AG04449 (cell line): ENCODE measurements around the gene MS4A12.
"Not testable (repeated sequence)": the region's sequence is repeated elsewhere in the genome, so short reads cannot be mapped to it uniquely, and the experiment has no call there.

Experiments used
- CTCF ChIA-PET: fragments of 350-600 bp; formaldehyde crosslinking; extraction: SDS; loops from one replicate; lab custom pipeline; 2021; ENCODE audit warnings: antibody characterized with exemption; lab: Yijun Ruan, JAX
- POLR2A ChIA-PET: fragments of 400-600, 350-600 bp; formaldehyde crosslinking; extraction: SDS; loops from one replicate; lab custom pipeline; 2020; ENCODE audit warnings: antibody characterized with exemption, inconsistent platforms; lab: Yijun Ruan, JAX
- DNase-seq: peaks from one replicate; pipeline ENCODE4 v3.0.0-alpha.2; 2010; ENCODE audit warnings: low read depth, low spot score
- H3K4me3 ChIP-seq: 2 replicates; pipeline ENCODE4 v1.5.1; 2011; ENCODE audit warnings: low read depth, mild to moderate bottlenecking, control low read depth, low read length
- TF ChIP-seq, protein P1 (sequence below): IDR thresholded peaks from one replicate; pipeline ENCODE4 v1.5.1; 2011; ENCODE audit warnings: mild to moderate bottlenecking, moderate library complexity, low read length, control low read depth, inconsistent platforms; ENCODE audit not compliant: insufficient read depth; ENCODE audit errors: missing control alignments

The MS4A12 gene

DNA sequence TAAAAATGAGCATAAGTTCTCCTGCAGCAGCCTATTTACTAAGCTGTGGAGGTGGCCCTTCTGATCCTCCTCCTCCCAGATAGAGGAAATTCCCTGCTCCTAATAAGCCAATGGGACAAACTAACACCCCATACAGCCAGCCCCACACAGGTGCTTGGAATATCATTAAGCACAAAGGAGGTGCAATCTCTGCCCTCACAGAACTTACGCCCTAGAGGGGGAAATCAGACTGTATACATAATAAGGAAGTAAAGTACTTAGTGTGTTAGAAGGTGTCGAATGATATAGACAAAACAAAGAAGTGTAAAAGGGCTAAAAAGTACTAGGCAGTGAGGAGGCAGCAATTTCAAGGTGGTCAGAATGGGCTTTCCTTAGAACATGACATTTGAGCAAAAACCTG is 5.8 kb downstream of the MS4A12 start:
- TF ChIP-seq, protein P1, sequence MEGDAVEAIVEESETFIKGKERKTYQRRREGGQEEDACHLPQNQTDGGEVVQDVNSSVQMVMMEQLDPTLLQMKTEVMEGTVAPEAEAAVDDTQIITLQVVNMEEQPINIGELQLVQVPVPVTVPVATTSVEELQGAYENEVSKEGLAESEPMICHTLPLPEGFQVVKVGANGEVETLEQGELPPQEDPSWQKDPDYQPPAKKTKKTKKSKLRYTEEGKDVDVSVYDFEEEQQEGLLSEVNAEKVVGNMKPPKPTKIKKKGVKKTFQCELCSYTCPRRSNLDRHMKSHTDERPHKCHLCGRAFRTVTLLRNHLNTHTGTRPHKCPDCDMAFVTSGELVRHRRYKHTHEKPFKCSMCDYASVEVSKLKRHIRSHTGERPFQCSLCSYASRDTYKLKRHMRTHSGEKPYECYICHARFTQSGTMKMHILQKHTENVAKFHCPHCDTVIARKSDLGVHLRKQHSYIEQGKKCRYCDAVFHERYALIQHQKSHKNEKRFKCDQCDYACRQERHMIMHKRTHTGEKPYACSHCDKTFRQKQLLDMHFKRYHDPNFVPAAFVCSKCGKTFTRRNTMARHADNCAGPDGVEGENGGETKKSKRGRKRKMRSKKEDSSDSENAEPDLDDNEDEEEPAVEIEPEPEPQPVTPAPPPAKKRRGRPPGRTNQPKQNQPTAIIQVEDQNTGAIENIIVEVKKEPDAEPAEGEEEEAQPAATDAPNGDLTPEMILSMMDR = no peak
- no peak for DNase-seq
- no peak overlapping the region for H3K4me3 ChIP-seq
- CTCF ChIA-PET = no interaction called here
- POLR2A ChIA-PET = no interaction called here

- ChIA-PET CTCF (no interaction called here), POLR2A (no interaction called here)
- H3K4me3 ChIP-seq = no peak overlapping the region
- DNase-seq = no peak
- TF ChIP-seq, protein P1 = no peak
Observed at GRCh38 chr11:60498853-60499252, 6.3 kb downstream of the MS4A12 start.

DNA sequence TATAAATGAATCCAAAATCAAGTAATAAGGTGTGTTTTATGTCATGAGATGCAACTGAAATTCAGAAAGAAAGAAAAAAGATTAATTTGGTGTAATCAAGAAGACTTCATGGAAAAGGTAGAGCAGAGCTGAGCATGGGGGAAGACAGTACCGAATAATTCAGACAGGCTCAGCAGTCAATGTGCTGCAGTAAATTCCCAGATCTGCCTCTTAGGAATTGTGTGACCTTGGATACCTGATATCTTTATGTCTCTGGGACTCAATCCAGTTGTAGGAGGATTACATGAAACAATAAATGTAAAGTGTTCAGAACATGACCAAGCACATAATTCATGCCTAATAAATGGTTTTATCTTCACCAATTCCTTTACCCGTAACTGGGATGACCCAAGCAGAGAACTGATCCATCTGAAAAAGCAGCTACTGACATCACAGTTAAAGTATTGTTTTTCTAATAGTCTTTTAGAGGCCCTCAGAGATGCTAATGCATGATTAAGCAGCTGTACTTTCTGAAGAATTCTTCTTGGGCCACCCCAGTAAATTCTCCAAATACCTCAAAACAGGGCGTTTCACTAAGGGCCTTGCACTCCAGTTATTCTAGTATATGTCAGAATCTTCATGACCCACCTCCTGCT is 7.8 kb downstream of the MS4A12 start:
- TF ChIP-seq, protein P1 = no peak
- CTCF ChIA-PET = no interaction called here
- DNase-seq = no peak
- POLR2A ChIA-PET = no interaction called here
- no peak overlapping the region for H3K4me3 ChIP-seq

DNA sequence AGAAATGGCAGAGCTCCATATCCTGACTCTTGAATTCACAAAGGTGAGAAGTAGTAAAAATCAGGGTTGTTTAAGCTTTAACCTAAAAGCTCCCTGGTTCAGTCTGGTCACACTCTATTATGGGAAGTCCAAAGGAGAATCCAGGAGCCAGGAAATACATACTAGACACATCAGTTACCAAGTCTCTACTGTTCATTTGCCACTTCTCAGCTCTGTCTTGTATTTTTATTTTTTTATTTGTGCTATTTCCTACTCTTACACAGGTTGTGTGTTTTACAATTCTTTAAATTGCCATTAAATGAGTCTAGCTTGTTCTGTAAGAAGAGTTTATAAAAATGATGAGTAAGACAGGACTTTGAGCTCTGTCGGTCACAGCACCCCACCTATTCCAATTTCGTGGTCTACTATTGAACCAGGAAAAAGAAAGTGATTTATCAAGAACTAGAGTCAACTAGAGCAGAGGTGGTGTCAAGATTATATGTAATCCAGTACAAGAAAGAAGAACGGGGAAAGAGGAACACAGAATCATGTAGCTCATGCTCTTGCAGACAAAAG is 9.7 kb downstream of the MS4A12 start:
- no peak overlapping the region for H3K4me3 ChIP-seq
- POLR2A ChIA-PET = no interaction called here
- CTCF ChIA-PET = no interaction called here
- DNase-seq = no peak
- TF ChIP-seq, protein P1 = no peak

- TF ChIP-seq, protein P1 = no peak
- CTCF ChIA-PET = no interaction called here
Observed at GRCh38 chr11:60504219-60504905, 11.8 kb downstream of the MS4A12 start.

DNA sequence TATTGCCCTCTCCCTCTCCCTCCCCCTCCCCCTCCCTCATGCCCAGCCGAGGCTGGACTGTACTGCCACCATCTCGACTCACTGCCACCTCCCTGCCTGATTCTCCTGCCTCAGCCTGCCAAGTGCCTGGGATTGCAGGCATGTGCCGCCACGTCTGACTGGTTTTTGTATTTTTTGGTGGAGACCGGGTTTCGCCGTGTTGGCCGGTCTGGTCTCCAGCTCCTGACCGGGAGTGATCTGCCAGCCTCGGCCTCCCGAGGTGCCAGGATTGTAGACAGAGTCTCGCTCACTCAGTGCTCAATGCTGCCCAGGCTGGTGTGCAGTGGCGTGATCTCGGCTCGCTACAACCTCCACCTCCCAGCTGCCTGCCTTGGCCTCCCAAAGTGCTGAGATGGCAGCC is 17.0 kb downstream of the MS4A12 start:
- H3K4me3 ChIP-seq, POLR2A ChIA-PET, DNase-seq, CTCF ChIA-PET: not testable (repeated sequence)

More at GRCh38 chr11:60504219-60504905, 11.8 kb downstream of the MS4A12 start:
- POLR2A ChIA-PET = no interaction called here
- H3K4me3 ChIP-seq = no peak overlapping the region
- no peak for DNase-seq

DNA sequence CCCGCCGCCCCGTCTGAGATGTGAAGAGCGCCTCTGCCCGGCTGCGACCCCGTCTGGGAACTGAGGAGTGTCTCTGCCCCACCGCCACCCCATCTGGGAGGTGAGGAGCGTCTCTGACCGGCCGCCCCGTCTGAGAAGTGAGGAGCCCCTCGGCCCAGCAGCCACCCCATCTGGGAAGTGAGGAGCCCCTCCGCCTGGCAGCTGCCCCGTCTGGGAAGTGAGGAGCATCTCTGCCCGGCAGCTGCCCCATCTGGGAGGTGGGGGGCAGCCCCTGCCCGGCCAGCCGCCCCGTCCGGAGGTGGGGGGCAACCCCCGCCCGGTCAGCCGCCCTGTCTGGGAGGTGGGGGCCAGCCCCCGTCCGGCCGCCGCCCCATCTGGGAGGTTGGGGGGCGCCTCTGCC is 17.6 kb downstream of the MS4A12 start:
- POLR2A ChIA-PET = not testable (repeated sequence)

More for the DNA sequence above, 17.6 kb downstream of the MS4A12 start:
- DNase-seq, H3K4me3 ChIP-seq, CTCF ChIA-PET: not testable (repeated sequence)
